OCI-LY1 (cell line): ENCODE measurements around the gene SLC35F3.

Experiments
- H2AFZ ChIP-seq: fragments of 200-600 bp; sonication (generic), shearing (Covaris generic); 2 replicates; pipeline ENCODE4 v1.6.0; 2014; ENCODE audit warnings: antibody characterized with exemption, mild to moderate bottlenecking, low read length
- H3F3A ChIP-seq: fragments of 200-600 bp; sonication (generic), shearing (Covaris generic); 2 replicates; pipeline ENCODE4 v1.6.0; 2014; ENCODE audit warnings: mild to moderate bottlenecking, antibody characterized with exemption, low read length, moderate library complexity; ENCODE audit not compliant: insufficient read depth
- H3K27ac ChIP-seq: fragments of 200-600 bp; sonication (generic); 2 replicates; pipeline ENCODE4 v1.5.1; 2014; ENCODE audit warnings: low read length, mixed run types, mild to moderate bottlenecking, low read depth; ENCODE audit not compliant: poor library complexity, severe bottlenecking
- H3K27me3 ChIP-seq: fragments of 200-600 bp; sonication (generic); 2 replicates; pipeline ENCODE4 v1.6.0; 2014; ENCODE audit warnings: antibody characterized with exemption, mild to moderate bottlenecking, low read length, moderate library complexity; ENCODE audit not compliant: insufficient read depth
- H3K36me3 ChIP-seq: fragments of 200-600 bp; sonication (generic); 2 replicates; pipeline ENCODE4 v1.6.1; 2014; ENCODE audit warnings: mild to moderate bottlenecking, antibody characterized with exemption, low read length, moderate library complexity, mixed read lengths; ENCODE audit not compliant: insufficient read depth
- H3K4me1 ChIP-seq: fragments of 200-600 bp; sonication (generic); 2 replicates; pipeline ENCODE4 v1.5.1; 2014; ENCODE audit warnings: mild to moderate bottlenecking, low read length, moderate library complexity; ENCODE audit not compliant: insufficient read depth, severe bottlenecking
- H3K4me2 ChIP-seq: fragments of 200-600 bp; sonication (generic), shearing (Covaris generic); 2 replicates; pipeline ENCODE4 v1.6.1; 2014; ENCODE audit warnings: low read length
- H3K4me3 ChIP-seq: fragments of 200-600 bp; sonication (generic); 2 replicates; pipeline ENCODE4 v1.5.1; 2014; ENCODE audit warnings: low read length, low read depth, mild to moderate bottlenecking, mixed read lengths; ENCODE audit not compliant: poor library complexity, severe bottlenecking
- H3K79me2 ChIP-seq: fragments of 200-600 bp; shearing (Covaris generic); 2 replicates; pipeline ENCODE4 v1.6.1; 2016; ENCODE audit warnings: mixed run types, low read length, mixed read lengths; ENCODE audit not compliant: insufficient read depth
- H3K9ac ChIP-seq: fragments of 200-600 bp; sonication (generic), shearing (Covaris generic); 2 replicates; pipeline ENCODE4 v1.6.1; 2014; ENCODE audit warnings: mild to moderate bottlenecking, low read length, mixed read lengths
- H3K9me2 ChIP-seq: fragments of 200-600 bp; sonication (generic), shearing (Covaris generic); 2 replicates; pipeline ENCODE4 v1.6.1; 2014; ENCODE audit warnings: low read depth, mild to moderate bottlenecking, low read length, mixed read lengths
- H3K9me3 ChIP-seq: fragments of 200-600 bp; shearing (Covaris generic); 2 replicates; pipeline ENCODE4 v1.6.1; 2014; ENCODE audit warnings: low read length, mixed read lengths
- H4K20me1 ChIP-seq: fragments of 200-600 bp; sonication (generic), shearing (Covaris generic); 2 replicates; pipeline ENCODE4 v1.6.0; 2016; ENCODE audit warnings: mild to moderate bottlenecking, low read length; ENCODE audit not compliant: insufficient read depth
- CTCF ChIP-seq: fragments of 200-600 bp; sonication (generic), shearing (Covaris generic); IDR thresholded peaks from 2 replicates; pipeline ENCODE4 v1.5.1; 2017; ENCODE audit warnings: mild to moderate bottlenecking, antibody characterized with exemption, low read length, moderate library complexity, mixed read lengths
- EZH2 ChIP-seq: fragments of 200-600 bp; sonication (generic), shearing (Covaris generic); IDR thresholded peaks from 2 replicates; pipeline ENCODE4 v1.8.0; 2017; ENCODE audit warnings: borderline replicate concordance, mixed run types, mild to moderate bottlenecking, antibody characterized with exemption, low read length, moderate library complexity, mixed read lengths

Gene SLC35F3

DNA sequence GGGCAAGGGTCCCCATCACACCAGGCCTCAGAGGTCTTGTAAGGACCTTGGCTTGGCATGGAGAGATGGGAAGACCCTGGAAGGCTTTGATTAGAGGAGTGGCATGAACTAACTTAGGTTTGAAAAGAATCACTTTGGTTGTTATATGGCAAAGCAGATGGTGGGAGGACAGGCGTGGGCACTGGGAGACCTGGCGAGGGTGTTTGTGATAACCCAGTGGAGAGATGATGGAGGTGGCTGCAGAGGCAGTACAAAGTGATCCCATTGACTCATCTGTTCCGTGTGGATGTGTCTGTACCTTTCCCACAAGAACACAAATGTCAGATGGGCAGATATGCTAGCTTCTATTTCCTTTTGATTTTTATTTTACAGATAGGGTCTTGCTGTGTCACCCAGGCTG is 168.3 kb downstream of the SLC35F3 start:
- TF ChIP-seq CTCF (no peak), EZH2 (no peak)
- Histone ChIP-seq H3K9ac (no peak overlapping the region), H3K27me3 (0 out of 2 replicates have a peak, but pooled peaks cover 4% of the 10 kb centered on the region), H3K9me3 (no peaks in the 10 kb centered on the region), H3K4me2 (no peak overlapping the region), H4K20me1 (no peaks in the 10 kb centered on the region), H3K36me3 (no peaks in the 10 kb centered on the region), H3K4me3 (no peak overlapping the region), H3K4me1 (no peaks in the 10 kb centered on the region), H3F3A (no peaks in the 10 kb centered on the region), H3K27ac (no peak overlapping the region), H2AFZ (no peak overlapping the region), H3K9me2 (no peaks in the 10 kb centered on the region), H3K79me2 (no peaks in the 10 kb centered on the region)

DNA sequence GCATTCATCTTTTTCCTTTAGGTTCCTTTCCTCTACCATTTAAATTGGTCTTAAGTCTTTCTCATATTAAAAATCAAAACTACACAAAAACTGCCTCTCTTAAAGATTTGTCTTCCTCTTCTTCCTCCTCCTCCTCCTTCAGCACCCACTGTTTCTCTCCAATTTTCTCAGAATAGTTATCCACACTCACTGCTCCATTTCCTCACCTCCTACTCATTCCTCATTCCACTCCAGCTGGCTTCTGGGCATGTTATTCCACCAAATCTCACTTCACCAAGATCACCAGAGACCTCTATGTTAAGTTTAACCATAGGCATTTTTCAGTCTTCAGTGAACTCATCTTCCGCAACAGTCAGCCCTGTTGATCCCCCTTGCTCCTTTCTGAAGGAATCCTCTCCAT is 173.7 kb downstream of the SLC35F3 start:
- Histone ChIP-seq H3K4me3 (no peak overlapping the region), H3K27me3 (no peaks in the 10 kb centered on the region), H3F3A (no peaks in the 10 kb centered on the region), H3K36me3 (no peaks in the 10 kb centered on the region), H3K79me2 (no peaks in the 10 kb centered on the region), H2AFZ (no peak overlapping the region), H4K20me1 (no peaks in the 10 kb centered on the region), H3K27ac (no peak overlapping the region), H3K4me1 (no peaks in the 10 kb centered on the region), H3K9me3 (no peaks in the 10 kb centered on the region), H3K9me2 (no peaks in the 10 kb centered on the region), H3K9ac (no peak overlapping the region), H3K4me2 (no peak overlapping the region)
- TF ChIP-seq EZH2 = no peak
- no peak for TF ChIP-seq CTCF

- Histone ChIP-seq H3K79me2 (no peaks in the 10 kb centered on the region), H3K27ac (no peak overlapping the region), H3K4me3 (no peak overlapping the region), H2AFZ (no peak overlapping the region), H3F3A (no peaks in the 10 kb centered on the region), H3K9me2 (no peaks in the 10 kb centered on the region), H4K20me1 (no peaks in the 10 kb centered on the region), H3K36me3 (no peaks in the 10 kb centered on the region), H3K4me2 (no peak overlapping the region), H3K9ac (no peak overlapping the region), H3K27me3 (no peaks in the 10 kb centered on the region), H3K4me1 (no peaks in the 10 kb centered on the region), H3K9me3 (no peaks in the 10 kb centered on the region)
- TF ChIP-seq CTCF (no peak), EZH2 (no peak)
Measured at GRCh38 chr1:234079896-234080295, 175.4 kb downstream of the SLC35F3 start.
